ENCODE results near the gene PRSS3.
"Not testable (repeated sequence)": the region's sequence is repeated elsewhere in the genome, so short reads cannot be mapped to it uniquely, and the experiment has no call there.

The PRSS3 gene

GRCh38 chr9:33817327-33818166 lies 22.2 kb downstream of the PRSS3 start:
- DNase-seq (ENCODE audit: low read depth, low spot score): peak; percentile 31

GRCh38 chr9:33818167-33818846 lies 22.9 kb downstream of the PRSS3 start:
- DNase-seq (ENCODE audit: low read depth, low spot score): no peak

GRCh38 chr9:33818847-33819500 lies 23.6 kb downstream of the PRSS3 start:
- no peak for DNase-seq (ENCODE audit: low read depth, low spot score)

GRCh38 chr9:33820231-33820745 lies 24.9 kb downstream of the PRSS3 start:
- no peak for DNase-seq (ENCODE audit: low read depth, low spot score)

GRCh38 chr9:33823801-33824200 lies 28.4 kb downstream of the PRSS3 start:
- DNase-seq (ENCODE audit: low read depth, low spot score): no peak

- DNase-seq (ENCODE audit: low read depth, low spot score): not testable (repeated sequence)
Measured at GRCh38 chr9:33827285-33827684, 31.9 kb downstream of the PRSS3 start.

- not testable (repeated sequence) for DNase-seq (ENCODE audit: low read depth, low spot score)
Measured at GRCh38 chr9:33829641-33830230, 34.4 kb downstream of the PRSS3 start.

GRCh38 chr9:33835625-33836260 lies 40.4 kb downstream of the PRSS3 start:
- DNase-seq (ENCODE audit: low read depth, low spot score): no peak

GRCh38 chr9:33836261-33836660 lies 40.9 kb downstream of the PRSS3 start:
- not testable (repeated sequence) for DNase-seq (ENCODE audit: low read depth, low spot score)

GRCh38 chr9:33837138-33837537 lies 41.8 kb downstream of the PRSS3 start:
- DNase-seq (ENCODE audit: low read depth, low spot score): no peak

- no peak for DNase-seq (ENCODE audit: low read depth, low spot score)
Measured at GRCh38 chr9:33840381-33840780, 45.0 kb downstream of the PRSS3 start.

GRCh38 chr9:33843312-33843961 lies 48.1 kb downstream of the PRSS3 start:
- no peak for DNase-seq (ENCODE audit: low read depth, low spot score)

GRCh38 chr9:33846231-33846630 lies 50.9 kb downstream of the PRSS3 start:
- DNase-seq (ENCODE audit: low read depth, low spot score): no peak

GRCh38 chr9:33847894-33848205 lies 52.5 kb downstream of the PRSS3 start:
- DNase-seq (ENCODE audit: low read depth, low spot score): not testable (repeated sequence)
